ENCODE data around the gene BLMH. TPM values are rescaled to one million over a fixed set of nuclear protein-coding genes. Genes with fewer than 3 reads are reported as not detected.

Gene BLMH
- total and polyA plus RNA-seq, 8 donors = 11.8 to 24.6 (median 17.6) TPM

DNA sequence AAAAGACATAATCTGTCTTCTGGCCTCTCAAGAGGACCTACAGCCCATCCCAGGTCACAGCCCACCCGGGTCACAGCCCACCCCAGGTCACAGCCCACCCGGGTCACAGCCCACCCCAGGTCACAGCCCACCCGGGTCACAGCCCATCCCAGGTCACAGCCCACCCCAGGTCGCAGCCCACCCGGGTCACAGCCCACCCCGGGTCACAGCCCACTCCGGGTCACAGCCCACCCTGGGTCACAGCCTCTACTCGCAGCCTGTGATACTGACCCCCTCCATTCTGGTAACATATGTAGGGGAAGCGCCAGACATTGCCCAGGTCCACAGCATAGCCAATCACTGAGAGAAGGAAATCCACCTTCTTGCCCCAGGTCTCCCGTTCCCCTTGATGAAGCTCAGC lies 70.4 kb downstream of the BLMH start:
- H3K36me3 ChIP-seq = no peaks in the 10 kb centered on the region
- FAIRE-seq (no peak), DNase-seq (no peak), ATAC-seq (no peak)
- intact Hi-C loops (cut with DNase I) = no loop called here
- TF ChIP-seq, protein P1, sequence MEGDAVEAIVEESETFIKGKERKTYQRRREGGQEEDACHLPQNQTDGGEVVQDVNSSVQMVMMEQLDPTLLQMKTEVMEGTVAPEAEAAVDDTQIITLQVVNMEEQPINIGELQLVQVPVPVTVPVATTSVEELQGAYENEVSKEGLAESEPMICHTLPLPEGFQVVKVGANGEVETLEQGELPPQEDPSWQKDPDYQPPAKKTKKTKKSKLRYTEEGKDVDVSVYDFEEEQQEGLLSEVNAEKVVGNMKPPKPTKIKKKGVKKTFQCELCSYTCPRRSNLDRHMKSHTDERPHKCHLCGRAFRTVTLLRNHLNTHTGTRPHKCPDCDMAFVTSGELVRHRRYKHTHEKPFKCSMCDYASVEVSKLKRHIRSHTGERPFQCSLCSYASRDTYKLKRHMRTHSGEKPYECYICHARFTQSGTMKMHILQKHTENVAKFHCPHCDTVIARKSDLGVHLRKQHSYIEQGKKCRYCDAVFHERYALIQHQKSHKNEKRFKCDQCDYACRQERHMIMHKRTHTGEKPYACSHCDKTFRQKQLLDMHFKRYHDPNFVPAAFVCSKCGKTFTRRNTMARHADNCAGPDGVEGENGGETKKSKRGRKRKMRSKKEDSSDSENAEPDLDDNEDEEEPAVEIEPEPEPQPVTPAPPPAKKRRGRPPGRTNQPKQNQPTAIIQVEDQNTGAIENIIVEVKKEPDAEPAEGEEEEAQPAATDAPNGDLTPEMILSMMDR (IDR thresholded peaks at IDR 0.05) = no peak
- 73 to 88% methylated on average over 8 to 10 of the region's 10 CpGs for WGBS, 2 donors
- no peak overlapping the region for H3K4me3 ChIP-seq
- H3K27me3 ChIP-seq = no peaks in the 10 kb centered on the region
- no peaks in the 10 kb centered on the region for H3K9me3 ChIP-seq
- no peaks in the 10 kb centered on the region for H3K4me1 ChIP-seq
- H3K27ac ChIP-seq = no peak overlapping the region

DNA sequence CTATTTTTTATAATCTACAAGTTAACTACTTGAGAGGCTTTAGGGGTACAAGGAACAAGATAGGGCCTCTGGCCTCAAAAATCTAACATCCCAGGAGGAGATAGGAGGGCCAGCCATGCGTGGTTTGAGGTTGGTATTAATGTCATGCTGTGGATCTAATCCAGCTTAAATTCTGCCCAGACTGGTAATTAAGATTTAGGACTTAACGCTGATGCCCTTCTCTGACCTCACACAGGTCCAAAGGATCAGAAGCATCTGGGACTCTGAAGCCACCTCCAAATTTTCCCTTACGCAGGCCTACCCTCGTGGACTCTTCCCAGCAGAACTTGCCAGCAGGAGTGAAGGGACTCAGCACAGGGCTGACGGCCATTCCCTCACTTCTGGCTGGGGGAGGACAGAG lies 71.3 kb downstream of the BLMH start:
- TF ChIP-seq, protein P1 (IDR thresholded peaks at IDR 0.05) = no peak
- H3K27ac ChIP-seq = no peak overlapping the region
- H3K9me3 ChIP-seq = no peaks in the 10 kb centered on the region
- no peaks in the 10 kb centered on the region for H3K4me1 ChIP-seq
- H3K4me3 ChIP-seq = no peak overlapping the region
- no peak for FAIRE-seq
- WGBS, 2 donors = 84 to 88% methylated on average over 5 of the region's 5 CpGs
- H3K27me3 ChIP-seq = no peaks in the 10 kb centered on the region
- no peaks in the 10 kb centered on the region for H3K36me3 ChIP-seq
- ATAC-seq = no peak
- no peak for DNase-seq
- intact Hi-C loops (cut with DNase I) = no loop called here

DNA sequence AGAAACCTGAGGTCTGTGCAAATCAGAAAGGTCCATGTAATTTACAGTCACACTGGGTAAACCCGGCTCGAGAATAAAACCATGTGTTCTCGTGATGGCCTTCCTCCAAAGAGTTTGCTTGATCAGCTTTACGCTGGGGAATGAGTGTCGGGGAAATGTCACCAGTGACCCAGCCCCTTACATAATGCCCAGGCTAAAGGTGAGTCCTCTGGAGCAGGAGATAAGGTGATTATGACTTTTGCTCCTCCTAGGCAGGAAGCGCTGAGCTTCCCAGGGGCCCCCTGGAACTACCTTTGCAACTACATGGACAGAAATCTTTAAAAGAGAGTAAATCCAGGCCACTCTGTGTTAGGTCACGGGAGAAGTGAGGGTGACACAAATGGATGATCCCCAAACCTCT lies 71.9 kb downstream of the BLMH start:
- Histone ChIP-seq H3K27ac (no peak overlapping the region), H3K36me3 (no peaks in the 10 kb centered on the region), H3K4me3 (no peak overlapping the region), H3K9me3 (no peaks in the 10 kb centered on the region), H3K4me1 (no peaks in the 10 kb centered on the region), H3K27me3 (no peaks in the 10 kb centered on the region)
- DNase-seq (no peak), FAIRE-seq (no peak), ATAC-seq (no peak)
- intact Hi-C loops (cut with DNase I) = no loop called here
- TF ChIP-seq, protein P1 (IDR thresholded peaks at IDR 0.05) = no peak
- WGBS, 2 donors = 54 to 56% methylated on average over 7 of the region's 7 CpGs

DNA sequence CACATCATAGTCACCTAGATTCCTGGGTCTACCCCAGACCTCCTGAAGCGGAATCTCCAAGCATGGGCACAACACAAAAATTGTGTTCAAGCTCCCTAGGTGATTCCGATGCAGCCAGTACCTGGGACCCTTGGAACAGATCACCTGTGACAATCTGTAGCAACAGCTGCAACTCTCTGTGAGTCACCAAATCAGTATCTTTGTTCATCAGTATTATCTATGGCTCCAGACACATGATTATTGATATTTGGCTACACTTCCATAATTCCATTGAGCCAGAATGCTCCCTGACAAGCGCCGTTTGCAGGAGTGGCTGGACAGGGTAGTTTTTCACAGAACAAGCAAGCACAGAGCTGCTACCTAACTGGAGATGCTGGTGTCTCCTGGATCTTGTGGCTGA lies 72.4 kb downstream of the BLMH start:
- WGBS, 2 donors = 68 to 81% methylated on average over 4 of the region's 4 CpGs
- Histone ChIP-seq H3K27ac (no peak overlapping the region), H3K27me3 (no peaks in the 10 kb centered on the region), H3K9me3 (no peaks in the 10 kb centered on the region), H3K4me3 (no peak overlapping the region), H3K36me3 (no peaks in the 10 kb centered on the region), H3K4me1 (no peaks in the 10 kb centered on the region)
- TF ChIP-seq, protein P1 (IDR thresholded peaks at IDR 0.05) = no peak
- intact Hi-C loops (cut with DNase I) = no loop called here
- FAIRE-seq (no peak), ATAC-seq (no peak), DNase-seq (no peak)

DNA sequence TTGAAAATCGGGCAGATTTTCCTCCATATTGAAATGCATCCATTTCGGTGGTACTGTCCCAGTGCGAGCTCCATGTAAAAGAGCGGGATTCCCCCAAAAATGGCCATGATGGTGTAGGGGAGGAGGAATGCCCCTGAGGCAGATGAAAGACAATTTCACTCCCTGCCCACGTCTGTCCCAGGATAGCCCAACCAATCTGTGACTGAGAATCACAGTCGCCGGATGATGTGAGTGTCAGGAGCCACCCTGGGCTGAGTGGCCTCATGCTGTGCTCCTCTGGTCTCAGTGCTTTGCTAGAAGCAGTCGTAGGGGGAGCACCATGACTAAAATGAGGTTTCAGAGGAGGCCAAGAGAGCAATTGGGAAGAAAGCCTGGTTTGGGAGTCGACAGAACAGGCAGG lies 72.9 kb downstream of the BLMH start:
- H3K4me1 ChIP-seq = no peaks in the 10 kb centered on the region
- H3K36me3 ChIP-seq = no peaks in the 10 kb centered on the region
- no peaks in the 10 kb centered on the region for H3K9me3 ChIP-seq
- H3K27ac ChIP-seq = no peak overlapping the region
- DNase-seq (no peak), ATAC-seq (no peak), FAIRE-seq (no peak)
- H3K27me3 ChIP-seq = no peaks in the 10 kb centered on the region
- TF ChIP-seq, protein P1 (IDR thresholded peaks at IDR 0.05) = no peak
- intact Hi-C loops (cut with DNase I) = no loop called here
- H3K4me3 ChIP-seq = no peak overlapping the region
- WGBS, 2 donors = 79 to 83% methylated on average over 9 of the region's 9 CpGs
